SU-DHL-6 (cell line): ENCODE data around the gene FAM187B.

Experiments
- EZH2phosphoT487 ChIP-seq: fragments of 200-600 bp; sonication (generic), shearing (Covaris generic); conservative IDR thresholded peaks from 2 replicates; pipeline ENCODE4 v1.6.1; 2018; ENCODE audit warnings: mild to moderate bottlenecking, antibody characterized with exemption, low read length, moderate library complexity, mixed read lengths
- TF ChIP-seq, protein P1 (sequence below): fragments of 200-600 bp; sonication (generic); IDR thresholded peaks from one replicate; pipeline ENCODE4 v1.5.1; 2017; ENCODE audit warnings: antibody characterized with exemption, mild to moderate bottlenecking, low read length, moderate library complexity; ENCODE audit not compliant: insufficient read depth, poor library complexity, severe bottlenecking

DNA sequence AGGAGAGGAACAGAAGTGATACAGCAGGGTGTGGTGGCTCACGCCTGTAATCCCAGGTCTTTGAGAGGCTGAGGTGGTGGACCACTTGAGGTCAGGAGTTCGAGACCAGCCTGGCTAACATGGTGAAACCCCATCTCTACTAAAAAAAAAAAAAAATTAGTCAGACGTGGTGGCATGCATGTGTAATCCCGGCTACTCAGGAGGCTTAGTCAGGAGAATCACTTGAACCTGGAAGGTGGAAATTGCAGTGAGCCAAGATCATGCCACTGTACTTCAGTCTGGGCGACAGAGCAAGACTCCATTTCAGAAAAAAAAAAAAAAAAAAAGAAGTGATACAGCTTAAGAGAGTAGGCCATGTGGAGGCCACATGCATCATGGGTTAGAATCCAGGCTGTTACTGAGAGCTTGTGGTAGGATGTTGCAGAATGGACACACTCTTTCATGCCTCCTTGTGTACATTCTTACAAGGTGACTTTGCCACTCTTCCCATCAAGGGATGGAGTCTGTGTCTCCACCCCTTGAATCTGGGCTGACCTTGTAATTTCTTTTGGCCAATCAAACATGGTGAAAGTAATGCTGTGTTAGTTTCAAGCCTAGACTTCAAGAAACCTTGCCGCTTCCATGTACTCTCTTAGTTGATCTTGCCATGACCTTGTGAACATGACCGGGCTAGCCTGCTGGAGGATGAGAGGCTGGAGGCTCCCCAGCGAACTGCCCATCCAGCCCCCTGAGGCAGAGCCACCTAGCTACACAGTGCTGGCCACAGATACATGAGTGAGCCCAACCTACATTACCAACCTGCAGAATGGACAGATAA lies 12.3 kb downstream of the FAM187B start:
- no peak for TF ChIP-seq EZH2phosphoT487
- TF ChIP-seq, protein P1, sequence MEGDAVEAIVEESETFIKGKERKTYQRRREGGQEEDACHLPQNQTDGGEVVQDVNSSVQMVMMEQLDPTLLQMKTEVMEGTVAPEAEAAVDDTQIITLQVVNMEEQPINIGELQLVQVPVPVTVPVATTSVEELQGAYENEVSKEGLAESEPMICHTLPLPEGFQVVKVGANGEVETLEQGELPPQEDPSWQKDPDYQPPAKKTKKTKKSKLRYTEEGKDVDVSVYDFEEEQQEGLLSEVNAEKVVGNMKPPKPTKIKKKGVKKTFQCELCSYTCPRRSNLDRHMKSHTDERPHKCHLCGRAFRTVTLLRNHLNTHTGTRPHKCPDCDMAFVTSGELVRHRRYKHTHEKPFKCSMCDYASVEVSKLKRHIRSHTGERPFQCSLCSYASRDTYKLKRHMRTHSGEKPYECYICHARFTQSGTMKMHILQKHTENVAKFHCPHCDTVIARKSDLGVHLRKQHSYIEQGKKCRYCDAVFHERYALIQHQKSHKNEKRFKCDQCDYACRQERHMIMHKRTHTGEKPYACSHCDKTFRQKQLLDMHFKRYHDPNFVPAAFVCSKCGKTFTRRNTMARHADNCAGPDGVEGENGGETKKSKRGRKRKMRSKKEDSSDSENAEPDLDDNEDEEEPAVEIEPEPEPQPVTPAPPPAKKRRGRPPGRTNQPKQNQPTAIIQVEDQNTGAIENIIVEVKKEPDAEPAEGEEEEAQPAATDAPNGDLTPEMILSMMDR, result no peak
